A549 (cell line): ENCODE measurements around the gene RIC3.
A peak's percentile ranks its signal among the peaks of the same experiment; 100 is the strongest.

Experiments used
- BHLHE40 ChIP-seq: IDR thresholded peaks from 2 replicates; pipeline ENCODE4 v1.6.1; 2012; ENCODE audit warnings: low read depth, low read length, inconsistent platforms
- CHD2 ChIP-seq: fragments of 150-350 bp; IDR thresholded peaks from 2 replicates; pipeline ENCODE4 v1.6.1; 2014; ENCODE audit warnings: low read length; ENCODE audit not compliant: partially characterized antibody
- CTCF ChIP-seq: fragments of >200 bp; sonication (Bioruptor Twin); formaldehyde crosslinking; IDR thresholded peaks from 3 replicates; pipeline ENCODE4 v1.5.1; 2016
- E2F6 ChIP-seq: IDR thresholded peaks from 2 replicates; pipeline ENCODE4 v1.6.1; 2012; ENCODE audit warnings: low read depth, borderline replicate concordance
- JUN ChIP-seq, 2 experiments: fragments of >200 bp; sonication (Bioruptor Twin); formaldehyde crosslinking; IDR thresholded peaks; 2 replicates in 1 of 2; 3 replicates in 1 of 2; pipeline ENCODE4 v1.6.1; 2016 to 2017
- MAX ChIP-seq: IDR thresholded peaks from 2 replicates; pipeline ENCODE4 v1.6.1; 2012
- POLR2A ChIP-seq: IDR thresholded peaks from 2 replicates; pipeline ENCODE4 v1.6.1; 2012; ENCODE audit warnings: mild to moderate bottlenecking, low read length
- RAD21 ChIP-seq, 2 experiments: fragments of >200 bp in 1 of 2; sonication (Bioruptor Twin) in 1 of 2; formaldehyde crosslinking in 1 of 2; IDR thresholded peaks in 1 of 2; conservative IDR thresholded peaks in 1 of 2; 2 replicates in 1 of 2; 3 replicates in 1 of 2; pipeline ENCODE4 v1.6.1; 2012 to 2018; ENCODE audit warnings: inconsistent platforms in 1 of 2
- REST ChIP-seq: fragments of 200-600 bp; sonication (generic); IDR thresholded peaks from 2 replicates; pipeline ENCODE4 v1.6.1; 2016; ENCODE audit warnings: antibody characterized with exemption, mild to moderate bottlenecking, moderate library complexity
- RNF2 ChIP-seq: fragments of 200-600 bp; sonication (generic); IDR thresholded peaks from 2 replicates; pipeline ENCODE4 v1.6.1; 2016; ENCODE audit warnings: low read depth, mild to moderate bottlenecking, antibody characterized with exemption, moderate library complexity, borderline replicate concordance
- TP53 ChIP-seq: fragments of 250-450 bp; sonication (Bioruptor Pico); IDR thresholded peaks from 2 replicates; pipeline ENCODE4 v1.5.0; 2021; ENCODE audit warnings: mild to moderate bottlenecking, moderate library complexity

- TF ChIP-seq POLR2A, result no peak
- TF ChIP-seq REST, result no peak
- 0 out of 3 replicates have a peak, but pooled peaks have one; percentile 14 for TF ChIP-seq CTCF
- TF ChIP-seq JUN (IDR thresholded peaks at IDR 0.05), result no peak
- no peak for TF ChIP-seq RAD21 (conservative IDR thresholded peaks at IDR 0.05 in 1 of 2, IDR thresholded peaks at IDR 0.05 in 1 of 2)
- no peak for TF ChIP-seq E2F6
- no peak for TF ChIP-seq TP53 (CRISPR knock-in tag)
- TF ChIP-seq CHD2, result no peak
- TF ChIP-seq RNF2, result no peak
- TF ChIP-seq MAX, result no peak
- no peak for TF ChIP-seq BHLHE40
These were observed 81.6 kb downstream of the RIC3 start for GRCh38 chr11:8087185-8087584.
